ENCODE results near the gene DHX36. TPM values are rescaled to one million over a fixed set of nuclear protein-coding genes. Genes with fewer than 3 reads are reported as not detected.

DHX36 gene
- total and polyA plus RNA-seq, 3 donors from 2014 or later = 85.5 to 138 (median 97.9) TPM

GRCh38 chr3:154294016-154294415 lies 30.3 kb downstream of the DHX36 start:
- H3K36me3 ChIP-seq (ENCODE audit: low read depth, missing control alignments) = no peaks in the 10 kb centered on the region
- no peaks in the 10 kb centered on the region for H3K4me1 ChIP-seq
- intact Hi-C loops (cut with DNase I; ENCODE audit: low total_unique reads) = no loop called here
- H3K27ac ChIP-seq = no peak overlapping the region
- 89 to 90% methylated on average over 2 of the region's 2 CpGs for WGBS, 2 donors
- no peak for TF ChIP-seq CTCF (IDR thresholded peaks at IDR 0.05)
- TF ChIP-seq POLR2A (IDR thresholded peaks at IDR 0.05) = no peak
- no peaks in the 10 kb centered on the region for H3K9me3 ChIP-seq
- DNase-seq = no peak
- H3K27me3 ChIP-seq = no peaks in the 10 kb centered on the region
- no peak overlapping the region for H3K4me3 ChIP-seq

GRCh38 chr3:154290187-154290586 lies 34.1 kb downstream of the DHX36 start:
- Histone ChIP-seq H3K9me3 (no peaks in the 10 kb centered on the region), H3K36me3 (ENCODE audit: low read depth, missing control alignments) (no peaks in the 10 kb centered on the region), H3K4me1 (peaks cover 2% of the 10 kb centered on the region), H3K27me3 (no peaks in the 10 kb centered on the region), H3K27ac (no peak overlapping the region), H3K4me3 (no peak overlapping the region)
- intact Hi-C loops (cut with DNase I; ENCODE audit: low total_unique reads) = no loop called here
- 93 to 97% methylated on average over 5 of the region's 5 CpGs for WGBS, 2 donors
- no peak for TF ChIP-seq POLR2A (IDR thresholded peaks at IDR 0.05)
- no peak for TF ChIP-seq CTCF (IDR thresholded peaks at IDR 0.05)
- no peak for DNase-seq

GRCh38 chr3:154285221-154285620 lies 39.1 kb downstream of the DHX36 start:
- H3K36me3 ChIP-seq (ENCODE audit: low read depth, missing control alignments) = no peaks in the 10 kb centered on the region
- TF ChIP-seq CTCF (IDR thresholded peaks at IDR 0.05) = no peak
- no peak for TF ChIP-seq POLR2A (IDR thresholded peaks at IDR 0.05)

GRCh38 chr3:154280161-154280560 lies 44.1 kb downstream of the DHX36 start:
- 95 to 97% methylated on average over 1 of the region's 1 CpG for WGBS, 2 donors
- TF ChIP-seq POLR2A (IDR thresholded peaks at IDR 0.05) = no peak
- no peak for TF ChIP-seq CTCF (IDR thresholded peaks at IDR 0.05)

More at GRCh38 chr3:154285221-154285620, 39.1 kb downstream of the DHX36 start:
- DNase-seq = no peak
- intact Hi-C loops (cut with DNase I; ENCODE audit: low total_unique reads) = no loop called here
- Histone ChIP-seq H3K9me3 (no peaks in the 10 kb centered on the region), H3K27ac (no peak overlapping the region), H3K27me3 (no peaks in the 10 kb centered on the region), H3K4me1 (peaks cover 2% of the 10 kb centered on the region), H3K4me3 (no peak overlapping the region)
- WGBS, 2 donors = 84 to 96% methylated on average over 2 of the region's 2 CpGs

GRCh38 chr3:154275965-154276364 lies 48.3 kb downstream of the DHX36 start:
- intact Hi-C loops (cut with DNase I; ENCODE audit: low total_unique reads) = no loop called here
- H3K9me3 ChIP-seq = no peaks in the 10 kb centered on the region
- peaks cover 14% of the 10 kb centered on the region for H3K4me1 ChIP-seq
- no peak overlapping the region for H3K27ac ChIP-seq
- TF ChIP-seq CTCF (IDR thresholded peaks at IDR 0.05) = no peak
- H3K4me3 ChIP-seq = no peak overlapping the region
- H3K36me3 ChIP-seq (ENCODE audit: low read depth, missing control alignments) = no peaks in the 10 kb centered on the region
- no peak for DNase-seq
- 78 to 86% methylated on average over 2 of the region's 2 CpGs for WGBS, 2 donors
- no peaks in the 10 kb centered on the region for H3K27me3 ChIP-seq

More at GRCh38 chr3:154280161-154280560, 44.1 kb downstream of the DHX36 start:
- Histone ChIP-seq H3K36me3 (ENCODE audit: low read depth, missing control alignments) (no peaks in the 10 kb centered on the region), H3K4me1 (peaks cover 2% of the 10 kb centered on the region), H3K27me3 (no peaks in the 10 kb centered on the region), H3K9me3 (no peaks in the 10 kb centered on the region), H3K4me3 (no peak overlapping the region), H3K27ac (no peak overlapping the region)
- no peak for DNase-seq
- intact Hi-C loops (cut with DNase I; ENCODE audit: low total_unique reads) = no loop called here
